ENCODE measurements around the gene NHLRC4.

DNA sequence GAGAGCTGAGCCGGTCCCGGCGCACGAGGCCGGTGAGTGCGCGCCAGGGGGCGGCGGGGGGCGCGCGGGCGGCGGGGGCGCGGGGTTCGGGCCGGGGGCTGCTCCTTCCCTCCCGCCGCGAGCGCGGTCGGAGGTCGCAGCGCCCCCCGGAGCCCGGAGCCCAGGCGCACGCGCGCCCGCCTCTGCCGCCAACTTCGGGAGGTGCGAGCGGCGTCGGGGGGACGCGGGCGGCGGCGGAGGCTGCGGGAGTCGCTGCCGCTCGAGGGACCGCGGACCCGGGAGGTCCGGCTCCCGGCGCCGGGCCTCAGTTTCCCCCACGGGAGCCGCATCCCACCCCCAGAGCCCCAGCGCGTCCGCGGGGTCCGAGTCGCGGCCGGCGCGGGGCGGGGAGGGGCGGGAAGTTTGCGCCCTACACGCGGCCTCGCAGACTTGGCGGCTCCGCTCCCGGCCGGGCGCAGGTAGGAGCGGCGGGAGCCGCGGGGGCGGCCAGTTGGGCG is 6.6 kb upstream of the NHLRC4 start, which contains the start of gene PRR35:
- TF ChIP-seq, protein P1, sequence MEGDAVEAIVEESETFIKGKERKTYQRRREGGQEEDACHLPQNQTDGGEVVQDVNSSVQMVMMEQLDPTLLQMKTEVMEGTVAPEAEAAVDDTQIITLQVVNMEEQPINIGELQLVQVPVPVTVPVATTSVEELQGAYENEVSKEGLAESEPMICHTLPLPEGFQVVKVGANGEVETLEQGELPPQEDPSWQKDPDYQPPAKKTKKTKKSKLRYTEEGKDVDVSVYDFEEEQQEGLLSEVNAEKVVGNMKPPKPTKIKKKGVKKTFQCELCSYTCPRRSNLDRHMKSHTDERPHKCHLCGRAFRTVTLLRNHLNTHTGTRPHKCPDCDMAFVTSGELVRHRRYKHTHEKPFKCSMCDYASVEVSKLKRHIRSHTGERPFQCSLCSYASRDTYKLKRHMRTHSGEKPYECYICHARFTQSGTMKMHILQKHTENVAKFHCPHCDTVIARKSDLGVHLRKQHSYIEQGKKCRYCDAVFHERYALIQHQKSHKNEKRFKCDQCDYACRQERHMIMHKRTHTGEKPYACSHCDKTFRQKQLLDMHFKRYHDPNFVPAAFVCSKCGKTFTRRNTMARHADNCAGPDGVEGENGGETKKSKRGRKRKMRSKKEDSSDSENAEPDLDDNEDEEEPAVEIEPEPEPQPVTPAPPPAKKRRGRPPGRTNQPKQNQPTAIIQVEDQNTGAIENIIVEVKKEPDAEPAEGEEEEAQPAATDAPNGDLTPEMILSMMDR (IDR thresholded peaks at IDR 0.05): no peak
- TF ChIP-seq POLR2A (IDR thresholded peaks at IDR 0.05): no peak
